SK-N-SH (cell line): ENCODE measurements around the gene ANKRD65. TPM values are rescaled to one million over a fixed set of nuclear protein-coding genes. Genes with fewer than 3 reads are reported as not detected.

ENCODE experiments used
- CTCF ChIA-PET: fragments of 300-600, 350-600 bp; formaldehyde crosslinking; extraction: SDS; loops from one replicate; lab custom pipeline; 2021; lab: Yijun Ruan, JAX
- POLR2A ChIA-PET: fragments of 350-600 bp; sonication (Branson Sonifier 250); formaldehyde crosslinking; extraction: SDS; loops from one replicate; lab custom pipeline; 2020; ENCODE audit warnings: antibody characterized with exemption, inconsistent platforms; lab: Yijun Ruan, JAX
- DNase-seq: peaks from one replicate; pipeline ENCODE4 v3.0.0; 2012
- H2AFZ ChIP-seq: fragments of 200-600 bp; sonication (generic); 2 replicates; pipeline ENCODE4 v1.8.1; 2016; ENCODE audit warnings: antibody characterized with exemption, mild to moderate bottlenecking, low read depth
- H3F3A ChIP-seq: fragments of 200-600 bp; sonication (generic); replicated peaks from 2 replicates; pipeline ENCODE3; 2016; ENCODE audit warnings: antibody characterized with exemption, mild to moderate bottlenecking; ENCODE audit not compliant: insufficient read depth
- H3K27ac ChIP-seq, 2 experiments: fragments of 200-500 bp in 1 of 2; fragments of 200-600 bp in 1 of 2; sonication (Bioruptor generic) in 1 of 2; sonication (generic), shearing (Covaris generic) in 1 of 2; 2 replicates each; pipeline versions ENCODE4 v1.5.1 to v1.6.1; 2014 to 2016; ENCODE audit warnings: low read depth in 2 of 2, inconsistent platforms in 1 of 2, low read length in 1 of 2, mild to moderate bottlenecking in 1 of 2, mixed read lengths in 1 of 2
- H3K27me3 ChIP-seq: fragments of 200-600 bp; sonication (generic), shearing (Covaris generic); 2 replicates; pipeline ENCODE4 v1.6.1; 2016; ENCODE audit warnings: mixed run types; ENCODE audit not compliant: insufficient read depth
- H3K36me3 ChIP-seq, 2 experiments: fragments of 200-500 bp in 1 of 2; fragments of 200-600 bp in 1 of 2; sonication (Bioruptor generic) in 1 of 2; sonication (generic) in 1 of 2; replicated peaks in 1 of 2; 2 replicates each; pipeline versions ENCODE3 to v1.5.1; 2014 to 2016; ENCODE audit warnings: low read length in 1 of 2, mild to moderate bottlenecking in 1 of 2; ENCODE audit not compliant: insufficient read depth in 2 of 2, control insufficient read depth in 1 of 2
- H3K4me1 ChIP-seq, 2 experiments: fragments of 200-500 bp in 1 of 2; fragments of 200-600 bp in 1 of 2; sonication (Bioruptor generic) in 1 of 2; sonication (generic), shearing (Covaris generic) in 1 of 2; 2 replicates each; pipeline versions ENCODE4 v1.5.1 to v1.6.1; 2014 to 2016; ENCODE audit warnings: low read depth in 1 of 2, low read length in 1 of 2, mixed run types in 1 of 2; ENCODE audit not compliant: insufficient read depth in 2 of 2, control insufficient read depth in 1 of 2
- H3K4me2 ChIP-seq: fragments of 200-600 bp; sonication (generic), shearing (Covaris generic); 2 replicates; pipeline ENCODE4 v1.6.1; 2017; ENCODE audit warnings: mixed run types
- H3K4me3 ChIP-seq, 2 experiments: fragments of 200-500 bp in 1 of 2; fragments of 200-600 bp in 1 of 2; sonication (Bioruptor generic) in 1 of 2; sonication (generic), shearing (Covaris generic) in 1 of 2; 2 replicates each; pipeline versions ENCODE4 v1.5.1 to v1.8.1; 2014 to 2016; ENCODE audit warnings: low read depth in 2 of 2, inconsistent platforms in 1 of 2, low read length in 1 of 2, mild to moderate bottlenecking in 1 of 2, mixed read lengths in 1 of 2, moderate library complexity in 1 of 2
- H3K79me2 ChIP-seq: fragments of 200-600 bp; sonication (generic); 2 replicates; pipeline ENCODE4 v1.8.1; 2017; ENCODE audit warnings: mild to moderate bottlenecking; ENCODE audit not compliant: insufficient read depth
- H3K9ac ChIP-seq: fragments of 200-600 bp; sonication (generic); 2 replicates; pipeline ENCODE4 v1.6.1; 2017; ENCODE audit warnings: mixed run types
- H3K9me2 ChIP-seq: fragments of 200-600 bp; sonication (generic); 2 replicates; pipeline ENCODE4 v1.6.1; 2017; ENCODE audit warnings: mixed run types
- H3K9me3 ChIP-seq: fragments of 200-600 bp; sonication (generic); 2 replicates; pipeline ENCODE4 v1.6.1; 2017; ENCODE audit warnings: mixed run types, mild to moderate bottlenecking, moderate library complexity
- H4K20me1 ChIP-seq: fragments of 200-600 bp; sonication (generic); 2 replicates; pipeline ENCODE4 v1.6.1; 2017; ENCODE audit warnings: mild to moderate bottlenecking, mixed run types; ENCODE audit not compliant: insufficient read depth
- CTCF ChIP-seq: fragments of 200-600 bp; sonication (generic); IDR thresholded peaks from 2 replicates; pipeline ENCODE4 v1.6.1; 2017; ENCODE audit warnings: antibody characterized with exemption, mild to moderate bottlenecking, moderate library complexity
- GABPA ChIP-seq: IDR thresholded peaks from 2 replicates; pipeline ENCODE4 v1.4.0; 2012; ENCODE audit warnings: low read depth, mild to moderate bottlenecking
- GATA2 ChIP-seq: sonication (generic); formaldehyde crosslinking; IDR thresholded peaks from 2 replicates; pipeline ENCODE4 v1.5.0; 2020; ENCODE audit warnings: mild to moderate bottlenecking, missing genetic modification reagents
- MXI1 ChIP-seq: IDR thresholded peaks from 2 replicates; pipeline ENCODE4 v1.6.1; 2012; ENCODE audit warnings: mild to moderate bottlenecking, low read depth, low read length, improper control_type of control experiment
- RAD21 ChIP-seq: IDR thresholded peaks from 2 replicates; pipeline ENCODE4 v1.6.1; 2012; ENCODE audit warnings: mild to moderate bottlenecking, low read length
- REST ChIP-seq: IDR thresholded peaks from 2 replicates; pipeline ENCODE4 v1.6.1; 2012; ENCODE audit warnings: mild to moderate bottlenecking, low read depth, low read length, moderate library complexity
- RFX5 ChIP-seq: IDR thresholded peaks from 2 replicates; pipeline ENCODE4 v1.6.1; 2012; ENCODE audit warnings: mild to moderate bottlenecking, improper control_type of control experiment, low read length
- SMC3 ChIP-seq: IDR thresholded peaks from 2 replicates; pipeline ENCODE4 v1.6.1; 2012; ENCODE audit warnings: low read depth, low read length, improper control_type of control experiment
- TCF12 ChIP-seq: IDR thresholded peaks from 2 replicates; pipeline ENCODE4 v1.4.0; 2012
- USF1 ChIP-seq: IDR thresholded peaks from 2 replicates; pipeline ENCODE4 v1.4.0; 2012; ENCODE audit warnings: low read depth, borderline replicate concordance
- YY1 ChIP-seq: IDR thresholded peaks from 2 replicates; pipeline ENCODE4 v1.4.0; 2012; ENCODE audit warnings: low read depth, mild to moderate bottlenecking
- WGBS: methylation state at CpG from one replicate; pipeline ENCODE4 v1.1.6; 2017; ENCODE audit warnings: low lambda C conversion rate; 5-methylcytosine and 5-hydroxymethylcytosine counted together
- polyA plus RNA-seq, 3 experiments: library from polyadenylated mRNA; depleted of rRNA; stranded (reverse); fragments of >200 nt; gene quantifications; 2 replicates each; pipeline ENCODE4 v1.2.3, GENCODE V29; 2012

ANKRD65 gene
- polyA plus RNA-seq, 1 of the 3 experiments (the other 2 are of a cell fraction), result 0.07 TPM

GRCh38 chr1:1371746-1372711 is 49.0 kb downstream of the ANKRD65 start:
- 40% methylated on average over 2 of the region's 26 CpGs for WGBS
- Histone ChIP-seq H3K27me3 (no peaks in the 10 kb centered on the region), H3K9me2 (no peaks in the 10 kb centered on the region), H3K4me3 (no peak overlapping the region; a peak in 1 of 4 replicates), H4K20me1 (no peaks in the 10 kb centered on the region), H3K4me2 (no peak overlapping the region), H3K36me3 (peaks cover 0 to 8% of the 10 kb centered on the region in 2 experiments), H2AFZ (no peak overlapping the region), H3K9me3 (no peaks in the 10 kb centered on the region), H3K27ac (peak overlapping the region in 1 of 2 experiments; percentile 8; a peak in 1 of 4 replicates), H3K79me2 (peaks cover 36% of the 10 kb centered on the region), H3K4me1 (peaks cover 0 to 29% of the 10 kb centered on the region in 2 experiments; a peak in 1 of 4 replicates), H3K9ac (no peak overlapping the region), H3F3A (peaks cover 14% of the 10 kb centered on the region)
- peak; percentile 93 for DNase-seq
- POLR2A ChIA-PET, result interaction anchor here (0.6 to 1.1 kb wide), 3 partner anchors 17 to 27 kb away, joined by 3 to 5 read pairs (median 4); partner anchors contain the start of gene CCNL2
- CTCF ChIA-PET, result interaction anchor here (0.6 to 5.9 kb wide), 26 partner anchors 9 to 339 kb away, joined by 3 to 48 read pairs (median 4); partner anchors contain the start of genes DVL1, MXRA8 and UBE2J2
- TF ChIP-seq CTCF, result peak; percentile 83
- no peak for TF ChIP-seq YY1
- TF ChIP-seq SMC3, result peak; percentile 81
- peak; percentile 72 for TF ChIP-seq RAD21

GRCh38 chr1:1371364-1371745 is 49.7 kb downstream of the ANKRD65 start:
- CTCF ChIA-PET, result interaction anchor here (0.8 to 5.9 kb wide), 22 partner anchors 8 to 339 kb away, joined by 3 to 48 read pairs (median 4); partner anchors contain the start of genes CCNL2, DVL1, MXRA8 and UBE2J2
- DNase-seq, result no peak
- Histone ChIP-seq H3F3A (peaks cover 8% of the 10 kb centered on the region), H3K9ac (no peak overlapping the region), H3K9me3 (no peaks in the 10 kb centered on the region), H3K4me3 (no peak overlapping the region), H3K27ac (no peak overlapping the region), H3K4me1 (peaks cover 0 to 28% of the 10 kb centered on the region in 2 experiments; a peak in 1 of 4 replicates), H3K79me2 (peaks cover 34% of the 10 kb centered on the region), H3K4me2 (no peak overlapping the region), H2AFZ (no peak overlapping the region), H4K20me1 (no peaks in the 10 kb centered on the region), H3K36me3 (peaks cover 0 to 8% of the 10 kb centered on the region in 2 experiments), H3K9me2 (no peaks in the 10 kb centered on the region), H3K27me3 (no peaks in the 10 kb centered on the region)
- TF ChIP-seq GABPA (no peak), GATA2 (no peak), RFX5 (no peak), YY1 (no peak), MXI1 (no peak), REST (no peak), TCF12 (no peak), USF1 (no peak)
- WGBS, result 92% methylated on average over 5 of the region's 12 CpGs
- POLR2A ChIA-PET, result interaction anchor here (0.6 to 1.3 kb wide), 5 partner anchors 12 to 28 kb away, joined by 3 to 5 read pairs (median 3); partner anchors contain the start of gene CCNL2
